Activated T-helper 2 cell treated with anti-CD3 and anti-CD28 coated beads, Interferon-gamma antibody, Interleukin-2, Interleukin-4, amounts not matched to agents 10 μg/mL and 5 μg/mL and 100 μg/mL, durations not matched to agents 14 hours and 24 hours and 36 hours (primary cell): ENCODE measurements around the gene HDAC4. TPM values are rescaled to one million over a fixed set of nuclear protein-coding genes. Genes with fewer than 3 reads are reported as not detected.
A peak's percentile ranks its signal among the peaks of the same experiment; 100 is the strongest.

Experiments
- DNase-seq: peaks from one replicate; pipeline ENCODE4 v3.0.0; 2021; ENCODE audit warnings: low spot score
- H3K27ac Mint-ChIP-seq: one replicate; pipeline ENCODE4 v1.8.0; 2021; ENCODE audit warnings: mixed read lengths
- H3K27me3 Mint-ChIP-seq: one replicate; pipeline ENCODE4 v1.8.0; 2021; ENCODE audit warnings: low read depth, mixed read lengths
- H3K36me3 Mint-ChIP-seq: one replicate; pipeline ENCODE4 v1.8.0; 2021; ENCODE audit warnings: low read depth, mixed read lengths
- H3K4me1 Mint-ChIP-seq: one replicate; pipeline ENCODE4 v1.8.0; 2021; ENCODE audit warnings: low read depth, mixed read lengths
- H3K4me3 Mint-ChIP-seq: one replicate; pipeline ENCODE4 v1.8.0; 2021; ENCODE audit warnings: low read depth, mild to moderate bottlenecking, moderate library complexity, mixed read lengths
- H3K9me3 Mint-ChIP-seq: one replicate; pipeline ENCODE4 v1.8.0; 2021; ENCODE audit warnings: mixed read lengths
- intact Hi-C: fragments of 100-400 bp; cut with micrococcal nuclease; formaldehyde crosslinking; loops from one replicate; pipeline ENCODE4 v1.15.1; 2023
- total RNA-seq: library from RNA; stranded (reverse); gene quantifications from 2 replicates; pipeline ENCODE4 v1.2.3, GENCODE V29; 2022

Gene HDAC4
- total RNA-seq, 1 donor from 2014 or later: 44.8 TPM

DNA sequence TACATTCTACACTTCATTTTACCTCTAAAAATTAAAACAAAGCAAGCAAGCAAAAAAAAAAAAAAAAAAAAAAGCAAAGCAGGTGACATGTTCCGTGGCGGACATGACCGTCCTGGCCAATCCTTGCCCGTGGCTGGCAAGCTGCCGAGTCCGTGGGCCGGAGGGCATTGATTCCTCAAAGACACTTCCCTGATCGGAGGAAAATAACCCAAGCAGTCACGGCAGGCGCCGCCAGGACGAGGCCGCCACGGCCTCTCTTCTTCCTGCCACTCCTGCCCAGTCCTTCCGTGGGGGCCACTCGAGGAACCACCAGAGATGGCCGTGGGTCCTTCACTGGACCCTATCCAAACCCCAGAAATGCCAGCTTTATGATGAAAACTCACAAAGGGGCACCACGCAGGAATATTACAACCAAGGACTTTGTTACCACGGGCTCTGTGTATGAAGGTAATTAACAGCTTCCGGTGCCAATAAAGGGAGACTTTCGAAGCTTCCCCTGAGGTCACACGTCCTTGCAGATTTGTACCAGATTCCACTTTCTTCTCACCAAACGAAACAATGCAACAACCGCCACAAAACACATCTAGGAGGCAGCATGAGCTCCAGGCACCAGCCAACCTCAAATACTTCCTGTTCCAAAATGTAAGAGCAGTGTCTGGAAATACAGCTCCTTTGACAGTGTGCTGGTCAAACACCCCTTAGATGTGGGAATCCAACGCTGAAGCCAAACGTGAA is 170.3 kb downstream of the HDAC4 start:
- Mint-ChIP-seq H3K4me1 (peaks cover 50% of the 10 kb centered on the region), H3K27ac (peak overlapping the region; percentile 74), H3K36me3 (peaks cover 35% of the 10 kb centered on the region), H3K27me3 (no peaks in the 10 kb centered on the region), H3K9me3 (no peaks in the 10 kb centered on the region), H3K4me3 (no peak overlapping the region)
- no peak for DNase-seq
- intact Hi-C loops: no loop called here

DNA sequence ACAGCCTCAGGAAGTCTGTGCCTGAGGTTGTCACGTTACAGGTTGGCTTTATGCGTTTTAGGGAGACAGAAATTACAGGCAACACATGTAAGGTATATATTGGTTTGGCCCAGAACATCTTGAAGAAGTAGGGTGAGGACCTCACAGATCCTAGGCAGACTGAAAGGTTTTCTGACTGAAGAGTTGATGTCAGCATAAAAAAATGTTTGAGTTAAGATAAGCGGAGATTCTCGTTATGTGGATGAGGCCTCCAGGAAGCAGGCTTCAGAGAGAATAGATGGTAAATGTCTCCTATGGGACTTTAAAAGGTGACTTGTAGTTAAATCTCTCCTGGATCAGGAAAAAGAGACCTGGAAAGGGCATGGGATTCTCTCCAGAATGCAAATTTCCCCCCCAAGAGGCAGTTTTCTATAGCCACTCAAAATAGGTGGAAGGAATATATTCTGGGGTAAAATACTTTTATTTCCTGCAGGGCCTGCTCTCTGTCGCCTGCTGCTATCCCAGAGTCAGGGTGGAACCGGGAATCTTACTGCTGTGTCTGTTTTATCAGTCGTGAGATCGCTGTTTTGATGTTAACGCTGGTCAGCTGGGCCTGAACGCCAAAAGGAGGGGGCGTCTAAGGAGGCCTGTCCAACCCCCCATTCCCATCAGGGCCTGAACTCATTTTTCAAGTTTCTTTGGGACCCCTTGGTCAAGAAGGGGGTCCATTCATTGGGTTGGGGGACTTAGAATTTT is 171.1 kb downstream of the HDAC4 start:
- peaks cover 31% of the 10 kb centered on the region for H3K36me3 Mint-ChIP-seq
- intact Hi-C loops: no loop called here
- no peaks in the 10 kb centered on the region for H3K27me3 Mint-ChIP-seq
- no peaks in the 10 kb centered on the region for H3K9me3 Mint-ChIP-seq
- no peak for DNase-seq
- H3K4me1 Mint-ChIP-seq: peaks cover 50% of the 10 kb centered on the region
- H3K27ac Mint-ChIP-seq: no peak overlapping the region
- H3K4me3 Mint-ChIP-seq: no peak overlapping the region

GRCh38 chr2:239227661-239228371 is 173.0 kb downstream of the HDAC4 start:
- peaks cover 46% of the 10 kb centered on the region for H3K4me1 Mint-ChIP-seq
- peaks cover 15% of the 10 kb centered on the region for H3K36me3 Mint-ChIP-seq
- no peak for DNase-seq
- H3K9me3 Mint-ChIP-seq: no peaks in the 10 kb centered on the region
- intact Hi-C loops: no loop called here
- H3K4me3 Mint-ChIP-seq: no peak overlapping the region
- no peak overlapping the region for H3K27ac Mint-ChIP-seq
- no peaks in the 10 kb centered on the region for H3K27me3 Mint-ChIP-seq

- Mint-ChIP-seq H3K27me3 (no peaks in the 10 kb centered on the region), H3K9me3 (no peaks in the 10 kb centered on the region), H3K4me1 (peaks cover 52% of the 10 kb centered on the region), H3K27ac (no peak overlapping the region), H3K36me3 (peaks cover 19% of the 10 kb centered on the region), H3K4me3 (no peak overlapping the region)
- intact Hi-C loops: no loop called here
- DNase-seq: no peak
Measured at GRCh38 chr2:239226677-239227581, 173.9 kb downstream of the HDAC4 start.

DNA sequence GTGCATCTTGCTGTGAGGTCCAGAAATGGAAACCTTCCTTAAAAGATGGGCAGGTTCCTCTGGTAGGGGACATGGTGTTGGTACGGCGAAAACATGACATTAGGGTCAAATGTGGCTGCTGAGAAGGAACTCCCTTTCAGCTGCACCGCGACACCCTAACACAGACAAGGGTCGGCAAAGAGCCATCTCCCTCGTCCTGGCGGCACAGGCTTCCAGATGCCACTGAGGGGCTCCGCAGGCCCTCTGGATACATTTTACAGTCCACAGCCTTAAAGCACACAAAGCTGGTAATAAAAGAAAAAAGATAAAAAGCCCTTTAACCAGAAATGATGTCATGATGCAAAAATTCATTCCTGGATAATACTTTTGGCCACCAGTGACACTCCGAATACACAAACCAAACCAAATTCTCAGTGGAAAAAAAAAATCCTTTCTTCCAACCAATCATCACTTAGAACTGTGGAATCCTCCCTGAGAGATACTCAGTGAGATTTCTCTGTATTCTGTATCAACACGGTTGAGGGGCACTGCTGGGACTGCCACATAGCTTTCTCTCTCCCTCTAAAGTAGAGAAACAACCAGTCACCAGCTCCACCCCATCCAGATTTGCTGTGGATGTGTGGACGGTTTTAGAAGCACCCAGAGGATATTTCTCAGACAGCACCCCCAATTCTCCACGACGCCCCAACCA is 174.8 kb downstream of the HDAC4 start:
- Mint-ChIP-seq H3K4me1 (peaks cover 55% of the 10 kb centered on the region), H3K36me3 (peaks cover 22% of the 10 kb centered on the region), H3K9me3 (no peaks in the 10 kb centered on the region), H3K27ac (no peak overlapping the region), H3K4me3 (no peak overlapping the region), H3K27me3 (no peaks in the 10 kb centered on the region)
- intact Hi-C loops: no loop called here
- no peak for DNase-seq

GRCh38 chr2:239225371-239225851 is 175.4 kb downstream of the HDAC4 start:
- no peak for DNase-seq
- Mint-ChIP-seq H3K4me1 (peaks cover 52% of the 10 kb centered on the region), H3K9me3 (no peaks in the 10 kb centered on the region), H3K36me3 (peaks cover 21% of the 10 kb centered on the region), H3K4me3 (no peak overlapping the region), H3K27ac (peak overlapping the region; percentile 39), H3K27me3 (no peaks in the 10 kb centered on the region)
- intact Hi-C loops: no loop called here

DNA sequence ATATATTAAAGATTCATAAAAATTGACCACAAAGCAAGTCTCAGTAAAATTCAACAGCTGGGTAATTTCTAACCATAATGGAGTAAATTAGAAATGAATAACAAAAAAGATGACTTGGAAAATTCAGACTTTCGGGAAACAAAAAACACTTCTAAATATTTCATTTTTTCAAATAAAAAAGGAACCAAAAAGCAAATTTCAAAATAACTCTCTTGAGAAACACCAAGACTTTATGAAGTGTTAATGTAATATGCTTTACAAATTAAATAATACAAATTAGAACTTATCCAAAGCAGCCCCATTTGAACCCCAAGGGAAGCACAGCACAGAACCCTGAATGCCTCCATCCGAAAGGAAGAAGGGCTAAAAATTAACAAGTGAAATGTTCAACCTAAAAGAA is 175.9 kb downstream of the HDAC4 start:
- peaks cover 54% of the 10 kb centered on the region for H3K4me1 Mint-ChIP-seq

DNA sequence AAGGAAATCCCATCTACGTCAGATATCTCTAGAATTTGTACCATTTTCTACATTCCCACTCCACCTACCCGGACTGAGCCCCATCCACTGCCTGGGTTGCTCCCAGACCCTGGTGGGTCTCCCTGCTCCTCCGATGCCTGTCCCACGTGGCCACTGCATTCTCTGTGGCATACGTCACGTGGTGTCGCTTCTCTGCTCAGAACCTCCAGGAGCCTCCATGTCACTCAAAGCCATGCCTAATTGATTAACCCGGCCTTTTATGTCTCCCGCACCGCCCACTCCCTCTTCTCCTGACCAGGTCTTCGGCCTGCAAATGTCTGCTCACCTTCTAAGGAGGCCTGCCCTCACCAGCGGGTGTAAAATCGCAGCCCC is 176.6 kb downstream of the HDAC4 start:
- Mint-ChIP-seq H3K36me3 (peaks cover 32% of the 10 kb centered on the region), H3K27me3 (no peaks in the 10 kb centered on the region), H3K4me3 (no peak overlapping the region), H3K27ac (no peak overlapping the region), H3K9me3 (peaks cover 2% of the 10 kb centered on the region), H3K4me1 (peaks cover 55% of the 10 kb centered on the region)
- no peak for DNase-seq
- intact Hi-C loops: no loop called here

More for the DNA sequence above, 175.9 kb downstream of the HDAC4 start:
- intact Hi-C loops: no loop called here
- no peak overlapping the region for H3K4me3 Mint-ChIP-seq
- H3K27ac Mint-ChIP-seq: peak overlapping the region; percentile 39
- DNase-seq: no peak
- H3K9me3 Mint-ChIP-seq: no peaks in the 10 kb centered on the region
- H3K36me3 Mint-ChIP-seq: peaks cover 26% of the 10 kb centered on the region
- no peaks in the 10 kb centered on the region for H3K27me3 Mint-ChIP-seq

DNA sequence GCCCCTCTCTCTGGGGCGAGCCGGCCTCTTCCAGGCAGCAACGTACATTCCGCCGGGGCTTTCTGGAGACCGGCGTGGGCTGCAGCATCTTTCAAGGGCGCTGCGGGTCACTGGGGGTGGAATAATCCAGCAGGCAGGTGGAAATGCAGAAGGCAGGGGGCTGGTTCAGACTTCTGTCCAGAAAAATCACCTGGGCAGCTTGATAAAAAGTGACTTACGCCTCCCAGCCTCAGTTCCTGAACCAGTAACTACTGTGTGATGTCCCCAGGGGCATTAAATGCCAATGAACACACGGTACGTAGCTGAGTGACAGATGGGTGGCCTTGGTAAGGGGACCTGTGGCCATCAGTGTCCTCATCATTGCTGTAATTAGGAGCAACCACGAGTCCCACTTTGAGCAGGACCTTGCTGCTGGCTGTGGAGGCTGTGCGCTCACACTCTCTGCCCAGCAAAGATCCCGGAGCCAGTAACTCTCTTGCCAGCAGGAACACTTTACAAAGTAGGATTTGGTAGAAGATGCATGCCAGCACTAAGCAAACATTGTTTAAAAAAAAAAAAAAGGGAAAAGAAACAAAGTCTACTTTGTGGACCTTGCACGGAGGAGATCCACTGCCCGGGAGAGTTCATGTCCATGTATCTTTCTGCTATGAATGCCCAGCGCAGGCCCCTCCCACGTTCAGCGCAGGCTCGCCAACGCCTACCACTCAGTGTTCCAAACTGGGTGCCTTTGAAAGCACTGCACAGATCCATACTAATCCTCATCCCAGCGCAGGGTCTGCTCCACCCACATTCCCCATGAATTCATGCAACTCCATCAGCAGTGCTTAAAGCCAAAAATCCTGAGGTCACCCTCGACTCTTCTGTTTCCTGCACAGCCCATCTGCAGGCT is 177.3 kb downstream of the HDAC4 start:
- Mint-ChIP-seq H3K9me3 (peaks cover 4% of the 10 kb centered on the region), H3K4me3 (no peak overlapping the region), H3K4me1 (peaks cover 55% of the 10 kb centered on the region), H3K27ac (no peak overlapping the region), H3K27me3 (no peaks in the 10 kb centered on the region), H3K36me3 (peaks cover 34% of the 10 kb centered on the region)
- intact Hi-C loops: no loop called here
- no peak for DNase-seq

DNA sequence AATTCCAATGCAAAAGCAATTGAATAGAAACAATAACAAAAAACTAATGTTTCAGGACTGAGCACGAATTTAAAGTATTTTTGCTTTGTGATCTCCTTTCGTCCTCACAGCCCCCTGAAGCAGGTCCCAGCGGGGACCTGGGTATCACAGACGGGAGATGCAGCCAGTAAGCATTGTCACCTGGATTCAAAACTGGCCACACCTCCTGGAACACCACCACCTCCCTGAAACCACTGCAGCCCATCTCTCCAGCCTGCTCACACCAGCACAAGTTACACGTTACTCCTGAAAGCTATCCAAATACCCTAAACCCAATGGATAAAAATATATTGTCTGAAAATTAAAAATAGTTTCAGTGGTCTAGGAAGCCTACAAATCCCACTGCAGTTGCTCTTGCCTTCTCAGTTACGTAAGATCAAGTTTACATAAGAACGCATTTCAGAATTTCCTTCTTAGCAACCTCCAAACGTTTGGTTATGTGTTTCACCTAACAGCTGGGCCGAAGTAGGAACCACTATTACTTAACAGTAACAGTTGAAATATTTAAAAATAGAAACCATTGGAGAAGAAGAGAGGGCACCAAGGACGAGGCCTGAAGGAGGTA is 178.0 kb downstream of the HDAC4 start:
- H3K4me1 Mint-ChIP-seq: peaks cover 57% of the 10 kb centered on the region
- no peak overlapping the region for H3K27ac Mint-ChIP-seq
- H3K9me3 Mint-ChIP-seq: peaks cover 4% of the 10 kb centered on the region
- peaks cover 34% of the 10 kb centered on the region for H3K36me3 Mint-ChIP-seq
- H3K27me3 Mint-ChIP-seq: no peaks in the 10 kb centered on the region
- DNase-seq: no peak
- no peak overlapping the region for H3K4me3 Mint-ChIP-seq
- intact Hi-C loops: no loop called here

GRCh38 chr2:239222312-239222660 is 178.5 kb downstream of the HDAC4 start:
- DNase-seq: no peak
- intact Hi-C loops: no loop called here
- H3K9me3 Mint-ChIP-seq: peaks cover 4% of the 10 kb centered on the region
- H3K4me3 Mint-ChIP-seq: peak overlapping the region; percentile 2
- H3K36me3 Mint-ChIP-seq: peaks cover 38% of the 10 kb centered on the region
- H3K4me1 Mint-ChIP-seq: peaks cover 61% of the 10 kb centered on the region
- no peak overlapping the region for H3K27ac Mint-ChIP-seq
- no peaks in the 10 kb centered on the region for H3K27me3 Mint-ChIP-seq
